ENCODE results near the gene HOXA3. TPM values are rescaled to one million over a fixed set of nuclear protein-coding genes. Genes with fewer than 3 reads are reported as not detected.

HOXA3 gene
- total RNA-seq, 1 donor from 2014 or later, result 209 TPM

DNA sequence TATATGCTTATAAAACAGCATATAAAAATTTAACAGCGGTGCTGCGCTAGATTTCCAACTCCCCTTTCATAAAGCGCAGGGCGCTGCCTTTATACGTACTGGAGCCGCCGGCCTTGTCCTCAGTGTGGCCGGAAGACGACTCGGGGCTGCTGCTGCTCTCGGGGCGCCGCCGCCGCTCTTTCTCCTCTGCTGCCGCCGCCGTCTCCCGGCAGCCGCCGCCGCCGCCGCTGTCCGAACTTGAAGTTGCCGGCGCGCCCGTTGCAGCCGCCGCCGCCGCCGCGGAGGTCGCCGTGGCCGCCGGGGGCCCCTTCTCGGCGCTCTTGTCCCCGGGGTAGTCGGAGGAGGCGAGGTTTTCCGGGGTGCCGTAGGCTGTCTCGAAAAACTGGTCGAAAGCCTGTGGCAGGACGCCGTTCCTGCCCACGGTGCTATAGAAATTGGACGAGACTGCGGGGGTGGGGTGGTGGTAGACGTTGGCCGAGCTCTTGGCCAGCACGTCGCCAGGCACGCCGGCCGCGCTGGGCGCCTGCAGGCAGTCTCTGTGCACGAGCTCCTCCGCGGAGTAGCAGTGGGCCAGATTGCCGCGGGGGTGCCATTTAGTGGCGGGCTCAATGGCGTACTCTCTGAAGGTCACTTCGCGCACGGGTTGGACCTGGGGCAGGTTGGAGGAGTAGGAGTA lies 32.1 kb upstream of the HOXA3 start:
- DNase-seq (ENCODE audit: low spot score in 2 of 2, unreplicated experiment in 2 of 2), result peak in 1 of 2 experiments; percentile 58
- H3K36me3 Mint-ChIP-seq, result no peaks in the 10 kb centered on the region
- H3K27me3 Mint-ChIP-seq (ENCODE audit: low read depth), result peaks cover 99% of the 10 kb centered on the region
- peak overlapping the region; percentile 93 for H3K27ac Mint-ChIP-seq
- peak overlapping the region; percentile 73 for H3K4me3 Mint-ChIP-seq
- H3K4me1 Mint-ChIP-seq, result peaks cover 51% of the 10 kb centered on the region
- no peaks in the 10 kb centered on the region for H3K9me3 Mint-ChIP-seq
- TF ChIP-seq, protein P1, sequence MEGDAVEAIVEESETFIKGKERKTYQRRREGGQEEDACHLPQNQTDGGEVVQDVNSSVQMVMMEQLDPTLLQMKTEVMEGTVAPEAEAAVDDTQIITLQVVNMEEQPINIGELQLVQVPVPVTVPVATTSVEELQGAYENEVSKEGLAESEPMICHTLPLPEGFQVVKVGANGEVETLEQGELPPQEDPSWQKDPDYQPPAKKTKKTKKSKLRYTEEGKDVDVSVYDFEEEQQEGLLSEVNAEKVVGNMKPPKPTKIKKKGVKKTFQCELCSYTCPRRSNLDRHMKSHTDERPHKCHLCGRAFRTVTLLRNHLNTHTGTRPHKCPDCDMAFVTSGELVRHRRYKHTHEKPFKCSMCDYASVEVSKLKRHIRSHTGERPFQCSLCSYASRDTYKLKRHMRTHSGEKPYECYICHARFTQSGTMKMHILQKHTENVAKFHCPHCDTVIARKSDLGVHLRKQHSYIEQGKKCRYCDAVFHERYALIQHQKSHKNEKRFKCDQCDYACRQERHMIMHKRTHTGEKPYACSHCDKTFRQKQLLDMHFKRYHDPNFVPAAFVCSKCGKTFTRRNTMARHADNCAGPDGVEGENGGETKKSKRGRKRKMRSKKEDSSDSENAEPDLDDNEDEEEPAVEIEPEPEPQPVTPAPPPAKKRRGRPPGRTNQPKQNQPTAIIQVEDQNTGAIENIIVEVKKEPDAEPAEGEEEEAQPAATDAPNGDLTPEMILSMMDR (IDR thresholded peaks at IDR 0.05; ENCODE audit: unreplicated experiment), result no peak

DNA sequence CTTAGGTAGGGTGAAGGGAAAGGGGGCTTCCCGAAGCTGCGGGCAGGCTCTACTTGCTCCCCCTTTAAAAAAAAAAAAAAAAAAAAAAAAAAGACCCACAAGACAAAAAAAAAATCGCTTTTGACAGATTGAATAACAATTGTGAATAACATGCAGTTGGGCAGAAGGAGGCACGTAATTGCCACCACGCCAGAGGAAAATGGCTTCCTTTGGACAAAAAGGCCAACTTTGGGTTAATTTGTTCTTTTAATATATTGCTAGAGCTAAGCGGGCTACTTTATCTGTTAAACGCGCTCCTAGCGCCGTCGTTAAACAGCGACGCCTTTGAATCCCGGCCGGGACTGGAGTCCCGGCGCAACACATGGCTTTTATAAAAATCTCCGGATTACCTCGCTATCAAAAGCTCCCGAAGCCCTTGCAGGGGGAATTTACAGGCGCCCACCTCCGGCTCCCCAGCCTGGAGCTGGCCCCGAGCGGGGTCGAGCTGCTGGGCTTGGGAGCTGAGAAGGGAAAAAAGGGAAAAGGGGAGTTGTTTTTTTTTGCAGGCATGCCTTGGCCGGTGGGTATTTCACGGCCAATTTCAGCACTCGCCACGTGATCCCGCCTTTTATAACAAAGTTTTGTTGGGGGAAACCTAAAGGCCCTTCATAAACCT lies 31.4 kb upstream of the HOXA3 start:
- peak in 1 of 2 experiments; percentile 43 for DNase-seq (ENCODE audit: low spot score in 2 of 2, unreplicated experiment in 2 of 2)
- H3K4me3 Mint-ChIP-seq, result peak overlapping the region; percentile 70

DNA sequence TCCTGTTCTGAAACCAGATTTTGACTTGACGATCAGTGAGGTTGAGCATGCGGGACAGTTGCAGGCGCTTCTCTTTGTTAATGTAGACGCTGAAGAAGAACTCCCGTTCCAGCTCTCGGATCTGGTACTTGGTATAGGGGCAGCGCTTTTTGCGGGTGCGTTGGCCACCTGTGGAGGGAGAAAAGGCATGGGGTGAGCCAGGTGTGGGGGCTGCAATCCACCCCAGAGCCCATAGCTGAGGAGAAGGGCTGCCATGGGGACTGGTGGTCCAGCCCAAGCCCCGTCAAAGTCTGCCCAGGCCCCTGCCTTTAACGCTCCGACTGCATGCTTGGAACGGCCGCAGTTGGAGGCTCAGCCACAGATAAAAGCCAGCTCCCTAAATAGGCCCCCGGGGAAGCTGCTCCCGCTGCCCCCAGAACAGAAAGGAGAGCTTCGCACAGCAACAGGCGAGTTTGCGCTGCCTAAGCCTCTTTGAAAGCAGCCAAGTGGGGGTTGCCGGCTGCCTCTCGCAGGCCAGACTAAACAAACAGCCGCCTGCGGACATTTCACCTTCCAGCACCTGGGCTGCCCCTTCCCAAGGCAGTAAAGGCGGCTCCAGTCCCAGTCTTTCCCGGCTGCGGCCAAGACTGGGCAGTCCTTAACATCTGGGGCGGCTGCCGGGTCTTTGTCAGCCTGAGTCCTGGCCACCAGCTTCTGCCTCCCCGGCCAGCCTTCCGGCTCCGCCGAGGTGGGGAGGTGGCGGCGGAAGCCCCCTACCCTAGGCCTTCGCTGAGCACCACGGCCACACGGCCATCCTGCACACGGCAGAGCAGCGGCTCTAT lies 30.7 kb upstream of the HOXA3 start:
- TF ChIP-seq, protein P1 (IDR thresholded peaks at IDR 0.05; ENCODE audit: unreplicated experiment), result no peak
- peaks cover 99% of the 10 kb centered on the region for H3K27me3 Mint-ChIP-seq (ENCODE audit: low read depth)
- peak overlapping the region; percentile 81 for H3K27ac Mint-ChIP-seq
- no peaks in the 10 kb centered on the region for H3K9me3 Mint-ChIP-seq
- H3K4me1 Mint-ChIP-seq, result peaks cover 41% of the 10 kb centered on the region
- H3K36me3 Mint-ChIP-seq, result no peaks in the 10 kb centered on the region
- H3K4me3 Mint-ChIP-seq, result peak overlapping the region; percentile 70
- peak in 1 of 2 experiments; percentile 44 for DNase-seq (ENCODE audit: low spot score in 2 of 2, unreplicated experiment in 2 of 2)

More for the DNA sequence above, 31.4 kb upstream of the HOXA3 start:
- Mint-ChIP-seq H3K36me3 (no peaks in the 10 kb centered on the region), H3K4me1 (peaks cover 49% of the 10 kb centered on the region), H3K27ac (peak overlapping the region; percentile 81), H3K9me3 (no peaks in the 10 kb centered on the region), H3K27me3 (ENCODE audit: low read depth) (peaks cover 99% of the 10 kb centered on the region)
- TF ChIP-seq, protein P1 (IDR thresholded peaks at IDR 0.05; ENCODE audit: unreplicated experiment), result no peak

DNA sequence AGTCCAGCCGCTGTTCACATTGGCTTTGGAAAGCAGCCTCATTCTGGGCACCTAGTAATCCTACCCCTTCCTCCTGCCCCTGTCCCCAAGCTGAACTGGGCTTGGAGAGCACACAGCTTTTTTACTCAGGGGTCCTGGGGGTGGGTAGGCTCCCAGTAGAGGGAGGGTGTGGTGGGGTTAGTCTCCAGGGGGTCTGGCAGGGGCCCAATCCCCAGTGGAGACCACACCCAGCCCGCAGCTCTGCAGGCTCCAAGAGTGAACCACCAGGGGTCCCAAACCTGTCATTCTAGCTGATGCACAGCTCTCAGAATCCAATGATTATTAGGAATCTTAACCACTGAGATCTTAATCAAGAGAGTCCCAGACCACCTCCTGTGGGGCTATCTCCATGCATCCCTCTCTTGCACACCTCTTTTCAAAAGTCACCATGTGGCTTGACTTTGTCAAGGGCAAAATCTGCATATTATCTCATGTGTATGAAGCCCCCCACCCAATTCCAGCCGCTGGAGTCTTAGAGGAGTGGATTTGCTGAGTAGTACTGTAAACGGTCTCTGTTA lies 30.0 kb upstream of the HOXA3 start:
- peak overlapping the region; percentile 70 for H3K4me3 Mint-ChIP-seq
- H3K27me3 Mint-ChIP-seq (ENCODE audit: low read depth), result peaks cover 99% of the 10 kb centered on the region
- no peak for DNase-seq (ENCODE audit: low spot score in 2 of 2, unreplicated experiment in 2 of 2)
- TF ChIP-seq, protein P1 (IDR thresholded peaks at IDR 0.05; ENCODE audit: unreplicated experiment), result no peak
- H3K9me3 Mint-ChIP-seq, result no peaks in the 10 kb centered on the region
- peak overlapping the region; percentile 47 for H3K27ac Mint-ChIP-seq
- H3K36me3 Mint-ChIP-seq, result no peaks in the 10 kb centered on the region
- peaks cover 36% of the 10 kb centered on the region for H3K4me1 Mint-ChIP-seq

DNA sequence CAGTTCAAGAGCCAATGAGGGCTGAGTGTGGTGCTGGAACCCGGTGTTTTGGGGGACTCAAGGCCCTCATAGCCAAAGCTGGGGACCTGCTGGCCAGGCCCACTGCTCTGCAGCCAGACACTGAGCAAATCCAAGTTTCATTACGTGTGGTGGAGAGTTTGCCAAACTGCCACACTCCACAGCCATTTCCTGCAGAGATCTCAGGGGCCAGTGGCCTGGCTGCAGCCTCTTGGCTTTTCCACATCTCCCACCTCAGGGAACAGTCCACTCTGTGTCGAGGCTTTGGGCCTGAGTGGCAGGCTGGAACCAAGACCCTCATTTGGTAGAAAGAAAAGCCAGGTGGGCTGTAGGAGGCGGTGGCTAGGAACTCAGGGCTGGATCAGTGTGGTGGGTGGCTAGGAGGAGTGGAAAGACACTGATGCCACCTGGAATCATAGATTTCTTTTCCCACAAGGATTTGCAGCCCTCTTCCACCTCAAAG lies 29.5 kb upstream of the HOXA3 start:
- Mint-ChIP-seq H3K4me3 (no peak overlapping the region), H3K36me3 (no peaks in the 10 kb centered on the region), H3K4me1 (peaks cover 36% of the 10 kb centered on the region), H3K27me3 (ENCODE audit: low read depth) (peaks cover 99% of the 10 kb centered on the region), H3K9me3 (no peaks in the 10 kb centered on the region), H3K27ac (no peak overlapping the region)
- peak in 1 of 2 experiments; percentile 38 for DNase-seq (ENCODE audit: low spot score in 2 of 2, unreplicated experiment in 2 of 2)
- TF ChIP-seq, protein P1 (IDR thresholded peaks at IDR 0.05; ENCODE audit: unreplicated experiment), result no peak

Data from mesothelial cell of epicardium (in vitro differentiated cells).